ENCODE data around the gene CREB1.

DNA sequence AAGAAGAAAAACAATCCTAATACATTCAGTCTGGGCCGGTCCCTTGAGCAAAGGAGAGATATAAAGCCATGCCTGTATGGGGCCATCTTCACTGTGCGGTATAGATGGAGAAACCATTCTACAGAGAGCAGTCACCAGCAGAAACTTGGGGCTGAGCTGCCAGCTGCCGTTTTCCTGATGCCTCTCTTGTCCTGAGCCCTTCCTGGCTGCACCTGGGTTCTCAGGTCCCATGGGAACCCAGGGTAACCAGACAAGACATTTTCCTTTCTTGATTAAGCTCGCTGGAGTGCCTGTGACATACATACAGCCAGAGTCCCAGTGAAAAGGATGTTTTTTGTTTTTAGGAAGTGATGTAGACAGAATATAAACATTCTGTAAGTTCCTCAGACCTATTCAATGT is 100.7 kb downstream of the CREB1 start:
- no peak for TF ChIP-seq POLR2A (IDR thresholded peaks at IDR 0.05; ENCODE audit: low read depth)
- no peak for TF ChIP-seq CTCF (IDR thresholded peaks at IDR 0.05)
- no peak for TF ChIP-seq EP300 (IDR thresholded peaks at IDR 0.05)
- no peak for TF ChIP-seq POLR2AphosphoS5 (IDR thresholded peaks at IDR 0.05)
